ENCODE measurements around the gene AMIGO3.

Gene AMIGO3

DNA sequence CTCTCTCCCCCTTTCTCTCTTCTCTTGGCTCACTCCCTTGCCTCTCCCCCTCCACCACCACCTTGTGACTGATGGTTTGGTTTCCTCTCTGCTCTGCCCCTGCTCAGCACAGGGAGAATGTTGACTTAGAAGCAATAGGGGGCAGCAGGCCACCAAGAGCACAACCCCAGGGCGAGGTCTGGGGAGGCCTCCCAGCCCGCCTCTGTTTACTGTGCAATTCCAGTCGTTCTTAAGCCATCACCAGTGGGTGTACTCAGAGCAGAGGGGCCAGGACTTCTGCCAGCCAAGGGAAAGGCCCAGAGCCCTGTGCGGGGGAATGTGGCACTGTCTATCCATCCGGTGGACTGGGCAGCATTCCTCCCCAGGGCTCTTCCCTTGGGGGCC, 51.1 kb downstream of the AMIGO3 start:
- TF ChIP-seq, protein P1, sequence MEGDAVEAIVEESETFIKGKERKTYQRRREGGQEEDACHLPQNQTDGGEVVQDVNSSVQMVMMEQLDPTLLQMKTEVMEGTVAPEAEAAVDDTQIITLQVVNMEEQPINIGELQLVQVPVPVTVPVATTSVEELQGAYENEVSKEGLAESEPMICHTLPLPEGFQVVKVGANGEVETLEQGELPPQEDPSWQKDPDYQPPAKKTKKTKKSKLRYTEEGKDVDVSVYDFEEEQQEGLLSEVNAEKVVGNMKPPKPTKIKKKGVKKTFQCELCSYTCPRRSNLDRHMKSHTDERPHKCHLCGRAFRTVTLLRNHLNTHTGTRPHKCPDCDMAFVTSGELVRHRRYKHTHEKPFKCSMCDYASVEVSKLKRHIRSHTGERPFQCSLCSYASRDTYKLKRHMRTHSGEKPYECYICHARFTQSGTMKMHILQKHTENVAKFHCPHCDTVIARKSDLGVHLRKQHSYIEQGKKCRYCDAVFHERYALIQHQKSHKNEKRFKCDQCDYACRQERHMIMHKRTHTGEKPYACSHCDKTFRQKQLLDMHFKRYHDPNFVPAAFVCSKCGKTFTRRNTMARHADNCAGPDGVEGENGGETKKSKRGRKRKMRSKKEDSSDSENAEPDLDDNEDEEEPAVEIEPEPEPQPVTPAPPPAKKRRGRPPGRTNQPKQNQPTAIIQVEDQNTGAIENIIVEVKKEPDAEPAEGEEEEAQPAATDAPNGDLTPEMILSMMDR (IDR thresholded peaks at IDR 0.05): no peak

DNA sequence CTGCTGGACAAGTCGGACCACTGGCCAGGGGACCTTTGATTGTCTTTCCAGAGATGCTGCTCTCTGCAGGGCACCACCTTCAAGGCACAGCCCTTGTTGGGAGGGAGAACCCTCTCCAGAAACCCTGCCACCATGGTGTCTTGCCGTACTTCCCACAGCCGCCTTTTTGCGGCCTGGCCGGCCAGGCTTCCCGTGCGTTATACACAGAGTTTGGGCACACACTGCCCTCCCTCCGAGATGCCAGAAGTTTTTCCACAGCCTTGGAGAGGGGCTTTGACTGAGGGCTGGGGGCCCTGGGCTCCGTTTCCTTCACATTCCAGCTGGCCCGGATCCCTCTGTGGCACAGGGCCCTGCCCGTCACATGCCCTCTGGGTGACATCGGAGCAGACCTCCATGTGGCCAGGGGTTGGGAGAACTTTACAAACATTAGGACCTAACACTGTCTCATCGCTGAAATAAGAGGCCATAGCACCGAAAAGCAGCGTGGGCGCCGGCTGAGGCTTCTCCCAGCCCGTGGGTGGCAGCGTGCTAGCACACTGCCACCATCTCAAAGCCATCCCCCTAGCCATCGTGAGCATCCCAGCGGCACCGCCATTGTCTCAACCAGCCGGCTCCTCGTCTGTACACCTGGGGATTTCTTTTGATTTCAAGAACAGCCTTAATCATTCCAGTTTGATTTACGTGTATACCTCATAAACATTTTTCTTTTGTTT, 51.6 kb downstream of the AMIGO3 start:
- TF ChIP-seq, protein P1 (IDR thresholded peaks at IDR 0.05): no peak
